Hematopoietic multipotent progenitor cell treated with erythropoietin and hydrocortisone succinate and interleukin-3 and kit ligand, for 4 days (in vitro differentiated cells): ENCODE measurements around the gene GPR55.
A peak's percentile ranks its signal among the peaks of the same experiment; 100 is the strongest.

Experiments used
- DNase-seq: peaks from one replicate; pipeline ENCODE4 v3.0.0-alpha.2; 2015

The GPR55 gene

DNA sequence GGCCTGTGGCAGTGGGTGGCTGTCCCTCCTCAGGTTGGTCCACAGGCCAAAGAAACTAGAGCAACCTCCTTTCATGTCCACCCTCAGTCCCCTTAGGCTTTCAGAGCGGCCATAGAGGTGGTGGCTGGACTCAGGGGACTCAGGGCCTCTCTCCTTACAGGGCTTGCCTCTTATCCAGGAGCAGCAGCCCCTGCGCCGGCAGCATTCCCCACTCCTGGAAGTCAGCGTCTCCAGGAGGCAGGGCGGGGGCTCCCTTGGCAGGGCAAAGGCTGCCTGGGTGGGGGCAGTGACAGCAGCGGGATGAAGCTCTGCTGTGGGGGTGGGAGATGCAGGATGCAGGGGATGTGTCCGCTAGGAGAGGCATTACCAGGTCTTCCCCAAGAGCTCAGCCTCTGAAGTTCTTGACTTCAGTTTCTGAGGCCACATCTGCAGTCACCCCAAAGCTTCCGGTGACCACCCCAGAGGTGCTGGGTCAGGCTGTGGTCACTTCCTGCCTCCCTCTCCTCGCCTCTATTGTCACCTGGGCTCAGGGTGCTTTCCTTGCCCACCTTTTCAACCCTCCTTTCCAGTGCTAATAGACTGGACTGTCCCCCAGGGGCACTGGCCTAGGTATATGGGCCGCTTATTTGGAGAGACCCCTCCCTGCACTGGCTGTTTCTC is 8.6 kb upstream of the GPR55 start:
- no peak for DNase-seq

DNA sequence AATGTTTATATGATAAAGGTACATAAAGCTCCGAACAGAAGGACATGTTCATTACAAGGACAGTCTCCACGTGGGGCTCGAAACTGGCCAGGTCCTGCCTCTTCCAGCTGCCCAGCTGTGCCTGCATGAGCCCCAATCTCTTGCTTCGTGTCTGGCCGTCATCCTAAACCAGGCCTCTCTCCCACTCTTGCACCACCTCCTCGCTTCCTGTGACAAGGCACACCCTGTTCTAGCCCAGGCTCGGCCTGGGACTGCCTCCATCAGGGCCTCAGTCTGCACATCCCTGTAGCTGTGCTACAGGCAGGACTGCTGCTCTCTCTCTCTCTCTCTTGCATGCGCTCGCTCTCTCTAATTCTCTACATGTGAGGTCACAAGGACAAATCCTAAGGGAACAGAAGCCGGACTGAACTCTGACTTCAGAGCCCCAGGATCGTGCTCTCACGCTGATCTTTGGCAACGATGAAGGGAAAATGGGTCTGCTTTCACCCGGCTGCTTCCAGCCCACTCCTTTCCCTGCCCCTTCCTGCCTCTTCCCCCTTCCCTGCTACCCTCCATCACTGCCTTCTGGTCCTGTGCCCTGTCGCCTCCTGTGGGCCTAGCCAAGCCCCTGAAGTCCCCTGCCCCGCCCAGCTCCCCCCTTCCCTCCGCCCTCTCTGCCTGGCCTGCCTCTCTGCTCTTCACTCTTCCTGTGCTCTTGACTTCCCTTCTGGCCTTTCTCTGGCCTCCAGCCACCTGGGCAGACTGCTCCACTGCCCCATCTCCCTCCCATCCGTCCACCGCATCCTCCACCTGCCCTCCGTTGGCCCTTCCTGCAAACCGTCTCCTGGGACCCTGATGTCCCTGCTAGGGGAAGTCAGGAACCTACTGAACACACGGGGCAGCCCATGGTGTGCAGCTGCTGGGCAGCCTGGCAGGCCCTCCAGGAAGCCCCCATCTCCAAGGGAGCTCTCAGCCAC is 7.8 kb upstream of the GPR55 start:
- no peak for DNase-seq

DNA sequence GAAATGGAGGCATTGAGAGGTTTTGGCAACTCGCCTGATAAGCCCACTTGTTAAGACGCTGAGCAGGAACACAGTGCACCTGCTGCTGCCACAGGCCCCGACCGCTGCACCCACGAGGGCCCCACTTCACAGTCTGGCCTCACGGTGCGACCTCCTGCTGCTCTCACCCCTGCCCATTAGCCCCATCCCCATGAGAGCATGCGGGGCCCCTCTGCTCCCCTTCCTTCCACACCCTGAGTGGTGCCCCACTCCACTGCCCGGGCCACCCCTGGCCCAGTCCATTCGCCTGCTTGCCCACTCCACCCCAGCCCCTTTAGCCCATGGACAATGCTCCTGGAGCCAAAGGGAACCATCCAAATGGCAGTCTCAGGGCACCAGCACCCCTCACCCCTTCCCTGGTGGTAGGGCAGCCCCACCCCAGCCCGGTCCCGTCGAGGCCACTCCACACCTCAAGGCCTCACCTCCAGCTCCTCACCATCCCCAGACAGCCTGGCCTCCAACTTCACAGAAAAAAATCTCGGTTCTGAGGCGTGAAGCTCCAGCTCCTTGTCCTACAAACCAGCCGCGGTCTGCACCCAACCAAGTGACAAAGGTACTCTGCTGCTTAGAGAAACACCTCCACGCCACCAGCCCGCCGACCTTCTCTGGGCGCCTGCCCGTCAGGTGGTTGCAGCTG is 6.7 kb upstream of the GPR55 start:
- DNase-seq, result no peak

DNA sequence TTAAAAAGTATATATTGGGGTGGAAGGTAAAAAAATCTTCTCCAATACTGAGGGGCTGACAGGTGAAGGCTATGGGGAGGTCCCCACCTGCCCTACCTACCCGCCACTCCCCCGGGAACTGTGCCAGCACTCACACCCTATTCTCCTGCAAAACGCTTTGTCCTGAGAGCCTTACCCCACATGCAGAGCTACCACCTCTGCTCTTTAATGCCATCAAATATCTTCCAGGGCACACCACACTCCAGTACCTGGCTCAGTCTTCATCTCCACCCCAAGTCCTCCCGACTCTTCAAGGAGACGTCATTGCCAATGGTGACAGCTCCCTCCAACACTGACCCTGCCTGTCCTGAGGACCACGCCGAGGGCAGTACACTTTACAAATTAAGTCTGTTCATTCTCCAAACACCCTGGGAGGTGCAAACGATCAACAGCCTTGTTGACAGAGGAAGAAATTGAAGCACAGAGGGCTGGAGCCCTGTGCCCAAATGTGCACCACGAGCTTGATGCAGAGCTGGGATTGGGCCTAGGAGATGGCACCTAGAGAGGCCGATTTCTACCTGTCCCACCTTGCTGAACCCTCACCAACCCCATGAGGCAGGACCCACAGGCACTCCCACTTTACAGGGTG is 6.0 kb upstream of the GPR55 start:
- DNase-seq, result no peak

DNA sequence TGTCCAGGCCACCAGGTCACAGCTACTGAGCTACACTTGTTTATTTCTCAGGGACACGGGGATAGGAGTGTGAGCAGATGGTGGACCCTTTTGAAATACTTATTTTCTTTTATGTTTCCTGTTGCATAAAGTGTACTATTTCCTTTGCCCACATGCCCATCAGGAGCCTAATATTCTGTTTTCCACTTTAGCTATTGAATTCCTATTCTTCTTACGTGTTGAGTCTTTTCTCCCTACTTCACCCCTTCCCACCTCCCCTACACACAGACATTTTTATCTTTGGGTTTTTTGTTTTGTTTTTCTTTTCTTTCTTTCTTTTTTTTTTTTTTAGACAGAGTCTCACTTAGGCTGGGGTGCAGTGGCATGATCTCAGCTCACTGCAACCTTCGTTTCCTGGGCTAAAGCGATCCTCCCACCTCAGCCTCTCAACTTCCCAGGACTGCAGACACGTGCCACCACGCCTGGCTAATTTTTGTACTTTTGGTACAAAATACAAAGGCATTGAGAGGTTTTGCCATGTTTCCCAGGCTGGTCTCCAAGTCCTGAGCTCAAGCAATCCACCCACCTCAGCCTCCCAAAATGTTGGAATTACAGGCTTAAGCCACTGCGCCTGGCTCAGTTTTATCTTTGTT is 5.2 kb upstream of the GPR55 start:
- DNase-seq, result no peak

DNA sequence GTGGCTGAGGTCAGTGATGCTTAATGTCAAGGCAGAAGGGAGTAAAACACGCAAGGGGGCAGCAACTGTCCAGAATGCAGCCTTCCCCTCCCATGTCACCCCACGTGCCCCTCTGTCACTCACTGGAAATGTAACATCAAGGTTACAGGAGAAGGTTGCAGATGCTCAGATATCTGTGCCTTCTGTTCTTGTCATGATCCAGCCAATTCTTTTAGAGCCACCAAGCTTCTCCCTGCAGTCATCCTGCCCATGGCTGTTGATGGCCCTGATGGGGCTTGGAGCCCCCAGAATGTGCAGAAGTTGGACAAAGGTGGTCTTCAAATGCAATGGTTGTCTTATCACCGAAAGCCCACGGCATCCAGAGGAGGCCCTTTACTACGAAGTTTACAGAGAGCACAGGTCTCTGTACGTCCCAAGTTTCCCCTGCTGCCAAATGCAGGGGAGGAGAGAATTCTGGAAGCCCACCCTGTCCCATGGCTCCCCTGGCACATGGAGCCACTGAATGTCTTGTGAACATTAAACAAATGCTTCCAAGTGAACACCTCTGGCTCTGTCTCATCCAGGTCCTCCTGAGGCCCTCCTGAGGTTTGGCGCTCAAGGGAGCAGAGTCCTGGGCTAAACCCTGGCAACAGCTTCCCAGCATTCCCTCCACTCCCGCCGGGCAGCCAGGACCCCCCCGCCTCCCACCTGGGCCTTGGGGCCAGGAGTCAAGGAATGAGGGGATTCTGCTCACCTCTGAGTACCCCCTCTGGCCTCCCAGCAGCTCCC is 4.5 kb upstream of the GPR55 start:
- DNase-seq, result no peak

DNA sequence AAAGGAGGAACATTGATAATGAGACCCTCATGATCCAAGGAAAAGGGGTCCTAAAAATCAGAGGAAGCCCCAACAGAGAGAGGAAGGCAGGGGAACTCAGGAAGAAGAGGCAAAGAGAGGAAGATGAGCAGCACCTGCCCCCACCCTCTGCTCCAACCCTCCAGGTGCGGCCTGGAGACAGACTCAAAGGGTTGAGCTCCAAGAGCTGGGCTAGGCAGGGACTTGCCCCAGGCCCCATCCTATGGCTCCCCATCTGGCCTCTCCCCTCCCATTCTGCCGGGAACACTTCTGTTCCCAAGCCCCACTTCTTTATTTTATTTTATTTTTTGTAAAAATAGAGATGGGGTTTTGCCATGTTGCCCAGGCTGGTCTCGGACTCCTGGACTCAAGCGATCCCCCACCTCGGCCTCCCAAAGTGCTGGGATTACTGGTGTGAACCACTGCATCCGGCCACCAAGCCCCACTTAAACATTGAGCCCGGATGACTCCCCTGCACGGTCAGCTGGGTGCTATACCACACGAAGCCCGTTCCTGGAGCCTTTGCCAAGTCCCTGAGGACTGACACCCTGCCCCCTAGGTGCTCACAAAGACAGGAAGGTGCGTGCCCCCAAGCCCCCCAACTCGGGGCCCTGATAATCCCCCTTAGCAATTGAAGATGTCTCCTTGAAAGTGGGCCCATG is 3.8 kb upstream of the GPR55 start:
- no peak for DNase-seq

DNA sequence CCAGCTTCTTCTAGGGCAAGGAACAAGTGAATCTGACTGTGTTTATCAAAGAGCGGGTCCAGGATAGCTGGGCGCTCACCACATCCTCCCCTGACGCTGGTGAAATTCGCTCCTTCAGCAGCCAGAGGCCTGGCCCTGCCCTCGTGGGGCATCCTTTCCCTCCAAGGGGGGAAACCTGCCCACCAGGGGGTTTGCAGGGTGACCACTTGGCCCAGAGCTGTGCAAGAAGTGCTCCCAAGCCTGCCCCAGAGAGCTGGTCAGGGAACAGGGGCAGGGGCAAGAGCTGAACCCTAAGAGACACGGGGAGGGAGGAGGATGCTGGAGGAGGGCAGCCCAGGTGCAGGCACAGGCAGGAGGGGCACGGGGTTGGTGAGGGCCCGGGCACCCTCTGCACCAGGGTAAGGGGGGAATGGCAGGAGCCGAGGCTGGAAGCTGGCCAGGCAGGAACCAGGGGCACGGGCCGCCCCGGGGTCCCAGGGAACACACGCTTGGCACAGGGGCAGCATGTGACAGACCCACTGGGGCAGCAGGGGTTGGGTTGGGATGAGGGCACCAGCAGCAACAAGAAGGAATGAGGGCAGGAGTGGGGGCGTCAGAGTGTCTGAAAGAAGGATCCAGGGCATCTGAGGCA is 2.8 kb upstream of the GPR55 start:
- DNase-seq, result no peak

DNA sequence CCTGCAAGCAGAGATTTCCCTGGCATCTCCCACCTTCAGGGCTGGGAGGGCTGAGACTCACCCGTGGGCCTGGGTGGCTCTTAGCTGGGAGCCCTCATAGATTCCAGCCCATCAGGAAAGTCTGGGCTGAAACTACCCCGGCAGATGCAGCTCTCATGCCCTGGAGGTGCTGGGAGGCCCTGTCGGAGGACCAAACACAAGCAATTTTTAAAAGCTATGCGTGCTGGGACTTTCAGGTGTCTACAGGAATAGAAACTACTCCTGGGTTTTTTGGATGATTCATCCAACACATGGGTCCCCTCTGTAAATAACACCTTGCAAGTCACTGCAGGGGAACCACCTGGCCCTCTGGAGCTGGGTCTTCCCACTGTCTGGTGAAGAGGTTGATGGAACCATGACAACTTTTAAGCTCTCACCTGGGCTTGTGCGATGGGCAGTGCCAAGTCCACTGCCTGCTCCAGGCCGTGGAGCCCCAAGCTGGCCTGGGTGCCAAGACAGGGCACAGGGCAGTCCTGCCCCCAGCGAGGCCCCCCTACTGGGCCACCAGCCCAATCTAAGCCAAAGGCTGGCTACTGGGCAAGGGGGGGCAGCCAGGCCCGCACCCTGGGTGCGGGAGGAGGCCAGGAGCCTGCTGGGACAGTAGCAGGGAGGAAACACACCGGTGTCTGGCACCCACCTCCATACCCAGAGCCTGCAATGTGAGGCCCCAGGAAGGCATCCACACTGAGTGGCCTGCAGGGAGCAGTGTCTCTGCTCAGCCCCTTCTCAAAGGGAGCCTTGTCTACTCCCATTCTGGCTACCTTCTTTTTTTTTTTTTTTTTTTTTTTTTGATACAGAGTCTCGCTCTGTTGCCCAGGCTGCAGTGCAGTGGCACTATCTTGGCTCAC is 1.1 kb upstream of the GPR55 start:
- peak; percentile 28 for DNase-seq

DNA sequence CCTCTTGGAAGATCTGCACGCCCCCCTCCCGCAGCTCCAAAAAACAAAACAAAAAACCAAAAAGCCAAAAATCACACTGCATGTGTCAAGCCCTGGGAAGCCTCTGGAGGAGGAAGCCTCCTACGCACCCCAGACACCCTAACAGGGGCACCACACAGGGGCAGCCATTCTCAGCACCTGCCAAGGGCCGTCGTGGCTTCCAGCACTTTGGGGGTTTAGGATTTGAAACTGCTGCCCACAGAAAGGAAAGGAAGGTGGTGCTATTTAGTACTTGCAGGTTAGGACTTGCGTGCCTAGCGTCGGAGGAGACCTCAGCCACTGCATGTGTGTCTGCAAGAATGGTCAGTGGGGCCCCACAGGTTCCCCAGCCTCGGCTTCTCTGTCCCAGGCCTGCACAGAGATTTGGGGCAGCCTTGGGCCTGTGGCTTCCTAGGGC is 419 bp upstream of the GPR55 start:
- no peak for DNase-seq

DNA sequence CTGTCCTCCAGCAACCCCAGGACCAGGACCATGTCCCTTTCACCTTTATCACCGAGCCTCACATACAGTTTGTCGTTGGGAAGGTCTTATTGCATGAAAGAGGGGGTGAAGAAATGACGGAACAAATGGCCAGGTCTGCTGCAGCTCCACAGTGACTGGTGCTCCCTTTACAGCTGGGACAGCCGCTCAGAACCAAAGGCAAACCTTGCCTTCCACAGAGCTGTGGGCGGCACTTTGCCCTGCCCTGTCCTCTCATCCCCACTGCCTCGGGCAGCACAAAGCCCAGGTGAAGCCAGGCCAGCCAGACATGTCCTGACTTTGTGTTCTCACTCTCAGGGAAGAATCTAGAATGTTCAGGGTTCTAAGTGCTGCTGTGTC is 961 bp downstream of the GPR55 start:
- no peak for DNase-seq

DNA sequence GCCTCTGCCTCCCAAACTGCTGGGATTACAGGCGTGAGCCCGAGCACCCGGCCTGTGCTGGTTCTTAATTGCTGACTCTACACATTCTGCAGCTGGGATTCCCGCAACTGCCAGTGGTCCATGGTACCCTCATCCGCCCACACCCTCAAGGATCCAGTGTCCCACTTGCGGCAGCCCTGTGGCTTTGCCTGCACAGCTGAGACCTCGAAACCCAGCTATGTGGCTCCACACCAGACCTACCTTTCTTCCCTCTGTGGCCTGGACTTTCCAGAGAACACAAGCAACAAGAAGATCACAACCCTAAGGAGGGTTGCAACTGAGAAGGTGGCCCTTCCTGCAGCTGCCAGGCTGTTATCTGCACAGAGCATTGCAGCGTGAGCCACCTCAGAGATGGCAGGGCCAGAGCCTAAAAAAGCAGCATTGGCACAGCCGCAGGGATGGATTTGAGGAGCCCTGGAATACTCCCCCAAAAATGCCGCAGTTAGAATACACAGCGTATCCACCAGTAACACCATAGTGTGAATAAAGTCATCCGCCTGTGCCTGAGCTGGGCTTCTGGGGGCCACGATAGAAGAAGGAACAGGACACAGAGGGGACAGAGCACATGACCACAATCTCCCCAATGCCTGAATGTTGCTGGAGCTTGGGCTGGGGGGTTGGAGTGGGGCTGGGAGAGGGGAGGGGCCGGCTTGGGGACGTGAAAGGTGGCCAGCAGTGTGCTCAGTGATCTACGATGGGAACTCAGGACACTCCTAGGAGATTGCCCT is 1.9 kb downstream of the GPR55 start:
- no peak for DNase-seq

DNA sequence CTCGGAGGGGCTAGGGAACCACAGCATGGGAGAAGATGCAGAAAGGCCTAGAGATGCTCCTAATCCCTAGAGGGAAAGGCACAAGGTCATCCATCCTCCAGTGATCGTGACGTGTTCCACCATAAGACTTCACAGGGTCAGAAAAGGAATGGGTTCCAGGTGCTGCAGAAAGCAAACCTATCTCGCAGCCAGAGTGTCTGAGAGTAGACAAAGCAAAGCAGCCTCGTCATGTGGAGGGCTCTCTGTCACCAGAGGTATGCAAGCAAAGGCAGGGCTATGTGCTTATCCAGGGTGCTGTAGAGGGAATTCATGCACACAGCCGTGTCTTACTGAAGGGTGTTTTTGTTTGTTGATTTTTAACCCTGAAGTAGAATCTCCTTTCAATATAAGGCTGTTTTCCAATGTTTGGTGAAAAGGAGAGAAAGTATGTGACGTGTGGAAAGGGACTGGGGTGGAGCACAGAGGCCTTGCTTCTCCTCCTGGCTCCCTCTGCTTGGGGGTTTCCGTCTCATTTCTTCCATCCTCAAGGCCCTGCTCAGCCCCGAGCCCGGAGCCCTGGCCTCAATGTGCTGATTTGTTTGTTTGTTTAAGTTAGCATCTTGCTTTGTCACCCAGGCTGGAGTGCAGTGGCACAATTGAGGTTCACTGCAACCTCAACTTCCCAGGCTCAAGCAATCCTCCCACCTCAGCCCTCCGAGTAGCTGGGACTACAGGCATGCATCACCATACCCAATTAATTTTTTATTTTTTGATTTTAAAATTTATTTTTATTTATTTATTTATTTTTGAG is 3.0 kb downstream of the GPR55 start:
- DNase-seq, result no peak

DNA sequence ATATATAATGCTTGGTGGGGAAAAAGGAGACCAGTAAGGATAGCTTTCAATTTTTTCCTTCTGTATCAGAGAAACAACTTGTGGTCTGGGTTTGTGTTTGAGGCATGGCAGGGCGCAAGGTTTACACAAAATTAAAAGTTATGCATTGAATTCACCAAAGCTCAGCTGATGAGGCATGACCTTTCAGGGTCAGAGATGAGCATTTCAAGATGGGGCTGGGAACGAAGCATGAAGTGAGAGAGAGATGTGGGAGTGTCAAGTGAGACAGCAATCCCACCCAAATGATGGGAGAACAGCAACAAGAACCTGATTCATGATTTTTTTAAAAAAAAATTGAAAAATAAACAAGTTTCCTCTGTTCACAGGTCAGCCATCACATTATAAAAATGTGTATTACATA is 4.9 kb downstream of the GPR55 start:
- no peak for DNase-seq

DNA sequence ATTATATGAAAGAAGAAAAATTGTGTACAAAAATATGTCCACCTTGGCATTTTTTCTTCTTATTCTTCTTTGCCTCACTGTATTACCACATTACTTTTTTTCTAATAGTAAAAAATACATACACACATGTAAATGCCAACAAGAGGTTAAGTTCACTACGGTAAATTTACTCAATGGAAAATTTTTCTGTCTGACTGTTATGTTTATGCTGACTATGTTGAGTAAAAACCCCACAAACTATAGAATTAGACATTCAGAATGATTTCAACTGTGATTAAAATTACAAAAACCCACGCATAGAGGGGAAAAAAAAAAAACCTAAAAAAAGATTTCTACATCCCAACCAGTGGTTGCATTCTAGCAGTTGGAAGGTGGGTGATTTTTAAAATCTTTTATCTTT is 5.4 kb downstream of the GPR55 start:
- DNase-seq, result no peak

DNA sequence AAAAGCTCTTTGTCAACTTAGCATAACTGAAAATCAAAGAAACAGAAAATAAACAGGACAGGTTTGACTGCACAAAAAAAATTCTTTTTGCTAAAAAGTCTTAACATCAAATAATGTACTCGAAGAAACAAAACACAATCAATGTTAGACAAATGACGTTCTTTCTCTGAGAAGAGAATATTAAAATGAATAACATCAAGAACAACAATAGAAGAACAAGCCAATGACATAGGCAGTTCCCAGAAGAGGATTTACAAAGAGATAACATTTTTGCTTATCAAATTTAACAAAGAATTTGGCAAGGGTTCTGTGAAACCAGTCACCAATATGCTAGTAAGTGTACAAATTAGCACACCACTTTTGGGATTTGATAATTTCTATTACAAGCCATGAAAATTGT is 5.8 kb downstream of the GPR55 start:
- DNase-seq, result no peak

DNA sequence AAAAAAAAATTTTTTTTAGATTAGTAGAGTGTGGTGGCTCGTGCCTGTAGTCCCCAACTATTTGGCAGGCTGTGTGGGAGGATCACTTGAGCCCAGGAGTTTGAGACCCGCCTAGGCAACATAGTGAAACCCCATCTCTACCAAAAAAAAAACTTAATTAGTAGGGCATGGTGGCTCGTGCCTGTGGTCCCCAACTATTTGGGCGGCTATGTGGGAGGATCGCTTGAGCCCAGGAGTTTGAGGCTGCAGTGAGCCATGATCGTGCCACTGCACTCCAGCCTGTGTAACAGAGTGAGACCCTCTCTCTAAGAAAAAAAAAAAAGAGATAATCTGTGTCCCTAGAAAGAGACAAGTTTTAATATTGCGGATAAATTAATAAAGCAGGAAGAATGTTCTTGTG is 8.8 kb downstream of the GPR55 start:
- no peak for DNase-seq

DNA sequence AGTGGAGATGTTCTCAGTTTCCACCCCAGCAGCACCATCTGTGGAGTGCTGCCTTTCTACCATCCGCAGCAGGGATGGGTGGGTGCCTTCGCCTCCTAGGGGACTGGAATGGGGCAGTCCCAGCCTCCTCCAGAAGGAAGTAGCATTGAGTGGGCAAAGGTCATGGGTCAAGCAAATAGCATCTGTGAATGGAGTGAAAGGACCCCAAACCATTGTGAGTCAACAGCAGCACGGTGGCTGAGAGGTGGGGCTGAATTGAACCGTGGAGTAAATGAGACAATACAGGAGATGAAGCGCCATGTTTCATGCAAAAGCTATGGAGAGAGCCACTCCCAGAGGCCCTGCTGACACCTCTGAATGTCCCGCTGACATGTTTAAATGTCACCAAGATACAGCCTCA is 9.7 kb downstream of the GPR55 start:
- no peak for DNase-seq
